H9 (cell line): ENCODE results near the gene CSN1S1. TPM values are rescaled to one million over a fixed set of nuclear protein-coding genes. Genes with fewer than 3 reads are reported as not detected.

ENCODE experiments used
- DNase-seq: peaks from one replicate; pipeline ENCODE4 v3.0.0-alpha.2; 2017
- H2AFZ ChIP-seq: one replicate; pipeline ENCODE4 v1.6.1; 2013; ENCODE audit warnings: mild to moderate bottlenecking, low read length, control low read depth, moderate library complexity
- H2AK5ac ChIP-seq: 2 replicates; pipeline ENCODE4 v1.6.1; 2013; ENCODE audit warnings: low read length, control low read depth, mixed read lengths; ENCODE audit not compliant: insufficient read length
- H2BK120ac ChIP-seq: one replicate; pipeline ENCODE4 v1.6.1; 2013; ENCODE audit warnings: low read depth, mild to moderate bottlenecking, low read length, control low read depth, inconsistent platforms; ENCODE audit not compliant: poor library complexity, severe bottlenecking
- H2BK12ac ChIP-seq: 2 replicates; pipeline ENCODE4 v1.6.1; 2013; ENCODE audit warnings: low read length, control low read depth, mixed read lengths, low read depth; ENCODE audit not compliant: insufficient read length
- H2BK15ac ChIP-seq: 2 replicates; pipeline ENCODE4 v1.6.1; 2013; ENCODE audit warnings: low read depth, low read length, control low read depth
- H2BK20ac ChIP-seq: one replicate; pipeline ENCODE4 v1.6.1; 2013; ENCODE audit warnings: low read depth, mild to moderate bottlenecking, low read length, control low read depth, inconsistent platforms; ENCODE audit not compliant: poor library complexity, severe bottlenecking
- H2BK5ac ChIP-seq: 2 replicates; pipeline ENCODE4 v1.6.1; 2013; ENCODE audit warnings: low read length, control low read depth, mixed read lengths; ENCODE audit not compliant: insufficient read length
- H3K14ac ChIP-seq: 2 replicates; pipeline ENCODE4 v1.6.1; 2013; ENCODE audit warnings: low read length, control low read depth; ENCODE audit not compliant: insufficient read depth
- H3K18ac ChIP-seq: 2 replicates; pipeline ENCODE4 v1.6.1; 2013; ENCODE audit warnings: low read depth, mild to moderate bottlenecking, mixed read lengths, low read length, control low read depth; ENCODE audit not compliant: insufficient read length
- H3K23ac ChIP-seq: 2 replicates; pipeline ENCODE4 v1.6.1; 2013; ENCODE audit warnings: low read length, control low read depth, mixed read lengths, low read depth; ENCODE audit not compliant: insufficient read length
- H3K23me2 ChIP-seq: 2 replicates; pipeline ENCODE4 v1.6.1; 2013; ENCODE audit warnings: low read depth, mild to moderate bottlenecking, mixed read lengths, low read length, control low read depth; ENCODE audit not compliant: insufficient read length, poor library complexity, severe bottlenecking
- H3K27ac ChIP-seq: 2 replicates; pipeline ENCODE4 v1.5.1; 2013; ENCODE audit warnings: low read length, control low read depth, mixed read lengths, low read depth; ENCODE audit not compliant: insufficient read length
- H3K27me3 ChIP-seq: 2 replicates; pipeline ENCODE4 v1.6.1; 2013; ENCODE audit warnings: low read length, control low read depth, inconsistent platforms; ENCODE audit not compliant: insufficient read depth
- H3K4ac ChIP-seq: 2 replicates; pipeline ENCODE4 v1.6.1; 2013; ENCODE audit warnings: low read depth, mild to moderate bottlenecking, control low read depth, inconsistent platforms, low read length, moderate library complexity
- H3K4me1 ChIP-seq: 2 replicates; pipeline ENCODE4 v1.6.1; 2013; ENCODE audit warnings: low read length, control low read depth, inconsistent platforms; ENCODE audit not compliant: insufficient read depth
- H3K4me2 ChIP-seq: 2 replicates; pipeline ENCODE4 v1.6.1; 2013; ENCODE audit warnings: low read length, control low read depth, mixed read lengths; ENCODE audit not compliant: insufficient read length, insufficient read depth
- H3K56ac ChIP-seq: 2 replicates; pipeline ENCODE4 v1.6.1; 2013; ENCODE audit warnings: low read depth, mild to moderate bottlenecking, mixed read lengths, low read length, control low read depth; ENCODE audit not compliant: insufficient read length
- H3K79me1 ChIP-seq: 2 replicates; pipeline ENCODE4 v1.6.1; 2013; ENCODE audit warnings: low read depth, mild to moderate bottlenecking, moderate library complexity, low read length, control low read depth, inconsistent platforms; ENCODE audit not compliant: insufficient read depth, poor library complexity, severe bottlenecking
- H3K79me2 ChIP-seq: 2 replicates; pipeline ENCODE4 v1.6.1; 2013; ENCODE audit warnings: low read length, control low read depth, inconsistent platforms; ENCODE audit not compliant: insufficient read depth
- H3K9ac ChIP-seq: 2 replicates; pipeline ENCODE4 v1.6.1; 2013; ENCODE audit warnings: low read length, control low read depth, mixed read lengths; ENCODE audit not compliant: insufficient read length; ENCODE audit errors: extremely low read depth
- H3K9me3 ChIP-seq: one replicate; pipeline ENCODE4 v1.6.1; 2013; ENCODE audit warnings: low read depth, low read length, inconsistent platforms; ENCODE audit not compliant: control insufficient read depth
- H3T11ph ChIP-seq: one replicate; pipeline ENCODE4 v1.6.1; 2013; ENCODE audit warnings: mild to moderate bottlenecking, low read length, control low read depth, inconsistent platforms
- H4K20me1 ChIP-seq: one replicate; pipeline ENCODE4 v1.6.1; 2013; ENCODE audit not compliant: control insufficient read depth, insufficient read length, insufficient read depth
- H4K5ac ChIP-seq: 2 replicates; pipeline ENCODE4 v1.6.1; 2013; ENCODE audit warnings: low read depth, mild to moderate bottlenecking, mixed read lengths, low read length, control low read depth; ENCODE audit not compliant: insufficient read length
- H4K8ac ChIP-seq: replicated peaks from 2 replicates; pipeline ENCODE4 v1.6.1; 2013; ENCODE audit warnings: low read length, control low read depth, mixed read lengths, low read depth; ENCODE audit not compliant: insufficient read length
- H4K91ac ChIP-seq: 2 replicates; pipeline ENCODE4 v1.6.1; 2013; ENCODE audit warnings: low read depth, mild to moderate bottlenecking, moderate library complexity, mixed read lengths, low read length, control low read depth; ENCODE audit not compliant: insufficient read length
- H3K27ac Mint-ChIP-seq, 3 experiments: 2 replicates in 2 of 3; 3 replicates in 1 of 3; pipeline ENCODE4 v1.8.0; 2020 to 2021; ENCODE audit warnings: mixed read lengths in 3 of 3, mild to moderate bottlenecking in 1 of 3, moderate library complexity in 1 of 3
- H3K27me3 Mint-ChIP-seq: 2 replicates; pipeline ENCODE4 v1.8.0; 2021; ENCODE audit warnings: low read depth, mild to moderate bottlenecking, moderate library complexity, mixed read lengths
- H3K36me3 Mint-ChIP-seq, 3 experiments: 2 replicates in 2 of 3; 3 replicates in 1 of 3; pipeline ENCODE4 v1.8.0; 2020 to 2021; ENCODE audit warnings: low read depth in 3 of 3, mixed read lengths in 3 of 3; ENCODE audit not compliant: insufficient read depth in 1 of 3
- H3K4me1 Mint-ChIP-seq, 2 experiments: 2 replicates each; pipeline ENCODE4 v1.8.0; 2020; ENCODE audit warnings: mixed read lengths in 2 of 2
- H3K4me3 Mint-ChIP-seq, 2 experiments: 2 replicates in 1 of 2; 3 replicates in 1 of 2; pipeline ENCODE4 v1.8.0; 2020 to 2021; ENCODE audit warnings: mild to moderate bottlenecking in 2 of 2, mixed read lengths in 2 of 2, moderate library complexity in 1 of 2
- H3K9me3 Mint-ChIP-seq, 2 experiments: 2 replicates in 1 of 2; 3 replicates in 1 of 2; pipeline ENCODE4 v1.8.0; 2020; ENCODE audit warnings: mild to moderate bottlenecking in 2 of 2, mixed read lengths in 2 of 2, moderate library complexity in 1 of 2
- CTCF ChIP-seq: fragments of 200-600 bp; sonication (generic); conservative IDR thresholded peaks from 3 replicates; pipeline ENCODE4 v1.8.0; 2021; ENCODE audit warnings: antibody characterized with exemption, mild to moderate bottlenecking
- WGBS: extraction: QIAGEN DNeasy Blood & Tissue Kit; methylation state at CpG from one replicate; pipeline ENCODE4 v1.1.7; 2013; ENCODE audit warnings: missing lambda C conversion rate, low lambda C conversion rate, mixed read lengths; ENCODE audit not compliant: insufficient read length; ENCODE audit errors: extremely low coverage; 5-methylcytosine and 5-hydroxymethylcytosine counted together
- long read RNA-seq: library from polyadenylated mRNA; unstranded; transcript quantifications from one replicate; pipeline ENCODE4 v2.0.0, GENCODE V29; 2020
- total RNA-seq: library from RNA; stranded (reverse); gene quantifications from 2 replicates; pipeline ENCODE4 v1.2.1, GENCODE V29; 2021

The CSN1S1 gene
- total RNA-seq = not detected in 2 replicates
- long read RNA-seq = 0 reads

- Histone ChIP-seq H2BK15ac (no peak within 1 kb of the TSS), H4K5ac (no peak within 1 kb of the TSS), H3K79me2 (no peaks in the 10 kb centered on the region), H3T11ph (no peak within 1 kb of the TSS), H4K8ac (no peak within 1 kb of the TSS), H4K20me1 (no peaks in the 10 kb centered on the region), H3K14ac (no peak within 1 kb of the TSS), H2BK120ac (no peak within 1 kb of the TSS), H2AFZ (no peak within 1 kb of the TSS), H3K27me3 (no peaks in the 10 kb centered on the region), H3K79me1 (no peaks in the 10 kb centered on the region), H3K4ac (no peak within 1 kb of the TSS), H2BK12ac (no peak within 1 kb of the TSS), H3K27ac (no peak within 1 kb of the TSS), H2AK5ac (no peak within 1 kb of the TSS), H2BK5ac (no peak within 1 kb of the TSS), H3K4me2 (no peak within 1 kb of the TSS), H4K91ac (no peak within 1 kb of the TSS), H3K18ac (no peak within 1 kb of the TSS), H2BK20ac (no peak within 1 kb of the TSS), H3K56ac (no peak within 1 kb of the TSS), H3K9me3 (no peaks in the 10 kb centered on the region), H3K23ac (no peak within 1 kb of the TSS), H3K23me2 (no peaks in the 10 kb centered on the region), H3K4me1 (no peaks in the 10 kb centered on the region), H3K9ac (no peak within 1 kb of the TSS)
- no peak for TF ChIP-seq CTCF
- no peak for DNase-seq
- no peaks in the 10 kb centered on the region for H3K9me3 Mint-ChIP-seq
- no CpG with 5 or more reads among the region's 3 CpGs for WGBS
- H3K36me3 Mint-ChIP-seq = no peaks in the 10 kb centered on the region
- no peak within 1 kb of the TSS for H3K27ac Mint-ChIP-seq
- H3K4me1 Mint-ChIP-seq = no peaks in the 10 kb centered on the region
- no peaks in the 10 kb centered on the region for H3K27me3 Mint-ChIP-seq
- no peak within 1 kb of the TSS for H3K4me3 Mint-ChIP-seq
Measured at GRCh38 chr4:69930768-69931167, at the start of gene CSN1S1. Gene CSN1S1, plus strand, starts transcription at chr4:69931068. Its CDS starts 1,488 bp downstream, at chr4:69932556.
